Measurements from ENCODE around the gene ARHGAP24. TPM values are rescaled to one million over a fixed set of nuclear protein-coding genes. Genes with fewer than 3 reads are reported as not detected.

ARHGAP24 gene
- total RNA-seq, 2 donors from 2014 or later = 34.0 to 42.0 TPM

DNA sequence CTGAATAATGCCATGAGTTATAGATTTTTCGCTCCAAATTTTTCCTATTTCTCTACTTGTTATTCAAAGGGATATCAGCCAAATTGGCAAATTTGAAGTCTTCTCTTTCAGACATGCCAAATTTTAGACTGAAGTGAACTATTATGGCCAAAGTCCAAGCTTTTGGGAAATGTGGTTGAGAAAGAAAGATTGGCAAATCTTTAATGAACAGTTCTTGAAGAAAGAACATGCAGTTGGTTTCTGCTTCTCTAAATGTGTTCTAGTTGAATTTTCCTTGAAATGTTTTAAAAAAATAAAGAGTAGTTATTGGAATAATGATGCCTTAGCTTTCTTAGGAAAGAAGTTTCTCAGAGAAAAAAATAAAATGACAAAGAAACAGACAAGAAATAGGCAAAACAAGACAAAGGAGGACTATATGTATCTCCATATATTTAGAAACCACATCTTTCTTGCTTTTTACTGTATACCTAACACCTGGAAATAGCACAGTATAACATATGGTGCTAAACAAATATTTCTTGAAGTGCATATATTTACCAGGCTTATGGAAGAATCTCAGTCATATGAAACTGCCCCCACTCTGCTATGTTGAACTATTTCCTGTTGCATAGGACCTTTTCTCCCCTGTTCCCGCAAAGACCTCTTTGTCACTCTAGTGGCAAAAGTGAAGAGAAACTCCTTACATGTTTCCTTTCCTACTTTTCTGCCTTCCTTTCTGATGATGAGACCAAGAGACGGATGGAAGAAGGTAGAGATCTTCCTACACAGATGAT is 250.0 kb downstream of the ARHGAP24 start:
- Histone ChIP-seq H3K36me3 (no peaks in the 10 kb centered on the region), H3K4me1 (peaks cover 0 to 44% of the 10 kb centered on the region in 2 donors), H3K27ac (peak overlapping the region; percentile 73 to 92), H3K9me3 (no peaks in the 10 kb centered on the region), H3K27me3 (no peaks in the 10 kb centered on the region), H3K4me3 (no peak overlapping the region)
- DNase-seq (ENCODE audit: low spot score) = no peak
- TF ChIP-seq, protein P1, sequence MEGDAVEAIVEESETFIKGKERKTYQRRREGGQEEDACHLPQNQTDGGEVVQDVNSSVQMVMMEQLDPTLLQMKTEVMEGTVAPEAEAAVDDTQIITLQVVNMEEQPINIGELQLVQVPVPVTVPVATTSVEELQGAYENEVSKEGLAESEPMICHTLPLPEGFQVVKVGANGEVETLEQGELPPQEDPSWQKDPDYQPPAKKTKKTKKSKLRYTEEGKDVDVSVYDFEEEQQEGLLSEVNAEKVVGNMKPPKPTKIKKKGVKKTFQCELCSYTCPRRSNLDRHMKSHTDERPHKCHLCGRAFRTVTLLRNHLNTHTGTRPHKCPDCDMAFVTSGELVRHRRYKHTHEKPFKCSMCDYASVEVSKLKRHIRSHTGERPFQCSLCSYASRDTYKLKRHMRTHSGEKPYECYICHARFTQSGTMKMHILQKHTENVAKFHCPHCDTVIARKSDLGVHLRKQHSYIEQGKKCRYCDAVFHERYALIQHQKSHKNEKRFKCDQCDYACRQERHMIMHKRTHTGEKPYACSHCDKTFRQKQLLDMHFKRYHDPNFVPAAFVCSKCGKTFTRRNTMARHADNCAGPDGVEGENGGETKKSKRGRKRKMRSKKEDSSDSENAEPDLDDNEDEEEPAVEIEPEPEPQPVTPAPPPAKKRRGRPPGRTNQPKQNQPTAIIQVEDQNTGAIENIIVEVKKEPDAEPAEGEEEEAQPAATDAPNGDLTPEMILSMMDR (IDR thresholded peaks at IDR 0.05) = no peak

GRCh38 chr4:85725721-85726170 is 250.8 kb downstream of the ARHGAP24 start:
- Histone ChIP-seq H3K4me3 (no peak overlapping the region), H3K27me3 (no peaks in the 10 kb centered on the region), H3K36me3 (no peaks in the 10 kb centered on the region), H3K9me3 (no peaks in the 10 kb centered on the region), H3K27ac (peak overlapping the region; percentile 73 to 92), H3K4me1 (peaks cover 0 to 40% of the 10 kb centered on the region in 2 donors)
- TF ChIP-seq, protein P1 (IDR thresholded peaks at IDR 0.05) = no peak
- peak; percentile 84 for DNase-seq (ENCODE audit: low spot score)

- TF ChIP-seq, protein P1 (IDR thresholded peaks at IDR 0.05) = no peak
- DNase-seq (ENCODE audit: low spot score) = no peak
- Histone ChIP-seq H3K9me3 (no peaks in the 10 kb centered on the region), H3K27ac (peak overlapping the region; percentile 73 to 92), H3K4me3 (no peak overlapping the region), H3K4me1 (peaks cover 0 to 37% of the 10 kb centered on the region in 2 donors), H3K36me3 (no peaks in the 10 kb centered on the region), H3K27me3 (no peaks in the 10 kb centered on the region)
Measured at GRCh38 chr4:85726555-85726954, 251.6 kb downstream of the ARHGAP24 start.

DNA sequence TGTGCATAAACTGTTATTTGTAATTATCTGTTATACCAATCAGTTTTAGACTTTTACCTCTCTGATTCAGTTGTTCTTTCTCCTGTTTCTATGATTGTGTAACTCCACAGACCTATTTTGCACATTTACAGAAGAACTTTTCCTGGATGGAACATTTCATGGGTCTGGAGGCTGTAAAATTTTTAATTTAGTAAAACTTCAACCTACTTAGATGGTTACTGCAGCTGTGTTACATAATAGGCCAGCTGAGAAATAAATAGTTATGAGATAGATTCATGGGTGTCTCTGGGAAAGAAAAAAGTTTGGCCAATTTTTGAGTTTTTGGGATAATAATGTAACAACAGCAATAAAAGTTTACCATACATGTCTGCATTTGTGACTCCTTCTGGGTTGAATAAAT is 253.5 kb downstream of the ARHGAP24 start:
- TF ChIP-seq, protein P1 (IDR thresholded peaks at IDR 0.05) = no peak
- H3K4me3 ChIP-seq = no peak overlapping the region
- H3K36me3 ChIP-seq = no peaks in the 10 kb centered on the region
- DNase-seq (ENCODE audit: low spot score) = no peak
- no peak overlapping the region for H3K27ac ChIP-seq
- peaks cover 0 to 50% of the 10 kb centered on the region in 2 donors for H3K4me1 ChIP-seq
- no peaks in the 10 kb centered on the region for H3K9me3 ChIP-seq
- H3K27me3 ChIP-seq = no peaks in the 10 kb centered on the region

- TF ChIP-seq, protein P1 (IDR thresholded peaks at IDR 0.05) = no peak
- Histone ChIP-seq H3K27ac (peak overlapping the region in 1 of 2 donors; percentile 29), H3K4me1 (peaks cover 0 to 41% of the 10 kb centered on the region in 2 donors)
Measured at GRCh38 chr4:85732124-85732523, 257.2 kb downstream of the ARHGAP24 start.

More at GRCh38 chr4:85732124-85732523, 257.2 kb downstream of the ARHGAP24 start:
- Histone ChIP-seq H3K36me3 (no peaks in the 10 kb centered on the region), H3K27me3 (no peaks in the 10 kb centered on the region), H3K4me3 (no peak overlapping the region), H3K9me3 (no peaks in the 10 kb centered on the region)
- DNase-seq (ENCODE audit: low spot score) = no peak

All from right atrium auricular region (tissue), 2 donors.